NCI-H1930 (cell line): ENCODE results near the gene CHAD.

Experiments used
- DNase-seq, 2 experiments: peaks; one replicate each; lab custom pipeline; 2025; lab: John Stamatoyannopoulos, UW

The CHAD gene

DNA sequence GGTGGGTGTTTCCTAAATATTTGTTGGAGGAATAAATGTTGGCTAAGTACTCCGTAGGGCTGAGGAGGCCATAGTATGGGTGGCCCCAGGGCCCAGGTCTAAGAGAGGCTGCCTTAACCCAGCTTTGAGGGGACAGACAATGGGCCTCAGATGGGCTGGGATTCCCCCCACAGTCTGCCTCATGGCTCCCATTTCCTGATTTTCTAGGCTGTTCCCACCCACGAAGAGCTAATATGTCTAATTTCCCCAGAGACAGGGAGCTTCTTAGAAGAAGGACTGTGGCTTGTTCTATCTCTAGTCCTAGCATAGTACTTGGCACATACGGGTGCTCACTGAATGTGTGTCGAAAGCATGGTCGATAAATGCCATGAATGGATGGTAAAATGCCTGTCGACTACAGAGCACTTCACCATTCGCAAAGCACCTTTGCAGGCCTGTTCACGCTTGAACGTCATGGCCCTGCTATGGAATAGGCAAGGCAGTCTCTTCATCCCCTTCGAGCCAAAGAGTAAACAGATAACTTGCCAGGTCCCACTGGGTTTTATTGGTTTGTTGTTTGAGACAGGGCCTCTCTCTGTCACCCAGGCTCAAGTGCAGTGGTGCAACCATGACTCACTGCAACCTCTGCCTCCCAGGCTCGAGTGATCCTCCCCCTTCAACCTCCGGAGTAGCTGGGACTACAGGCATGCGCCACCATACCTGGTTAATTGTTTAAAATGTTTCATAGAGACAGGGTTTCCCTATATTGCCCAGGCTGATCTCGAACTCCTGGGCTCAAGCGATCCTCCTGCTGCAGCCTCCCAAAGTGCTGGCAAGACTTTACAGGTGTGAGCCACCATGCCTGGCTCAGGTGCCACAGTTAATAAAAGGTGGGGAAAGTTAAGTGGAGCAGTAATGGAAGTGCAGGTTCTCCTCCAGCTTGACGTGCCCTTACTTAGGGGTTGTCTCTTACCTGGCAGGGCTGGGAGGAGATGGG is 9.7 kb downstream of the CHAD start:
- no peak for DNase-seq

DNA sequence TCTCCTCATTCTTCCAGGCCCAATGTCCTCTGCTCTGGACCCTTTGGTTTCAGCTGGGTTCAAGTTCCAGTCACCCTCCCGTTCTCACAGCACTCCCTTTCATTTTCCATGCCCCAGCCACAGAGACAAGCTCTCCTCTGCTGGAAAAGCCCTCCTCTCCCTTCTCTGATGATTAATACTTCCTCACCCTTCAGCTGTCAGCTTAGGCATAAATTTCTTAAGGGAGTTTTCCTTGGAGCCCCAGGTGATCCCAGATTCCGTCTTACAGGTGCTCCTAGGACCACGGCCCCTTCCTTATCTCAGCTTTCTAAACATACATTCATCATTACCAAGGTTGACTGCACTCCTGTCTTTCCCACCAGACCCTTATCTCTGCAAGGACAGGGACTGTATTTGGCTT is 10.4 kb downstream of the CHAD start:
- no peak for DNase-seq

DNA sequence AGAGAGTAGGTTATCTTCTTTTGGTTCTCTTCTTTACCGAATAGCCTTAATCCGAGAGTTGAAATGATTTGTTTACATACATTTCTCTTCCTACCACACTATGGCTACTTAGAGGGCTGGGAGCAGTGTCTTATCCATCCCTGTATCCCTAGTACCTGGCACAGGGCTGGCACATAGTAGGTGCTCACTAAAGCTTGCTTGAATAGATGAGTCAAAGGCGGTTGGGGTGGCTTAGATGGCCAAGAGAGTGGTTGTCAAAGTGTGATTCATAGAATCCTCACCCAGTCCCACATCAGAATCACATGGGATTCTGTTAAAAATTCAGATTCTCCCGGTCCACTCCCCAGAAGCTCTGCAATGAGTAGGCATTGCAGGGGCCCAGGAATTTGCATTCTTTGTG is 11.1 kb downstream of the CHAD start:
- DNase-seq: no peak

DNA sequence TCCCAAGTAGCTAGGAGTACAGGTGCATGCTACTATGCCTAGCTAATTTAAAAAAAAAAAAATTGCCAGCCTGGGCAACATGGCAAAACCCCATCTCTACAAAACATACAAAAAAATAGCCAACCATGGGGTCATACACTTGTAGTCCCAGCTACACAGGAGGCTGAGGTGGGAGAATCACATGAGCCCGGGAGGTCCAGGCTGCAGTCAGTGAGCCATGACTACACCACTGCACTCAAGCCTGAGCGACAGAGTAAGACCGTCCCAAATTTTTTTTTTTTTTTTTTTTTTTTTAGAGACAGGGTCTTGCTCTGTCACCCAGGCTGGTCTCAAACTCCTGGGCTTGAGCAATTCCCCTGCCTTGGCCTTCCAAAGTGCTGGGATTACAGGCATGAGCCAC is 14.8 kb downstream of the CHAD start:
- no peak for DNase-seq

DNA sequence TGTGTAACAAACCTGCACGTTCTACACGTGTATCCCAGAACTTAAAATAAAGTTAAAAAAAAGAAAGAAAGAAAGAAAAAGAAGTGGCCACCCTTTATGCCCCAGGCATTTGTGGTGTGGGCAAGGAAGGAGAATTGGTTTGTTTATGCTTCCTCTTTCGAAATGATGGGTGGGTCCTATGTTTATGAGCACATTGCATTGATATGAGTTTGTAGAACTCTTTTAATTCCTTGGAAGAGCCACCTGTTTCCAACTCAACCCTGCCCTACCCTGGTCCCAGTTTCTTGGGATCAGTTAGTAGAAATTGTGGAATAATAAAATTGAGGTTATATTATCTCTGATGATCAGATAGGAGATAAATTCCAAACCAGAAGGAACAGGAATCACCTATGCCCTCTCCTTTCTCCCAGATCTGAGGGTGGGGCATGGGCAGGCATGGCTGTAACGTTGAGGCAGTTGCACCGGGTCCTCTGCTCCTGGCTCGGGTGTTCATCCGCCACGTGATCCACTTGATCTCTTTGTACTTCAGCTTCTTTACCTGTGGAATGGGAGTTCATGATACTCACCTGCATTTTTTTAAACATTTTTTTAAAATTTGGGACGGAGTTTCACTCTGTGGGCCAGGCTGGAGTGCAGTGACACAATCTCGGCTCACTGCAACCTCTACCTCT is 15.9 kb downstream of the CHAD start:
- no peak for DNase-seq

DNA sequence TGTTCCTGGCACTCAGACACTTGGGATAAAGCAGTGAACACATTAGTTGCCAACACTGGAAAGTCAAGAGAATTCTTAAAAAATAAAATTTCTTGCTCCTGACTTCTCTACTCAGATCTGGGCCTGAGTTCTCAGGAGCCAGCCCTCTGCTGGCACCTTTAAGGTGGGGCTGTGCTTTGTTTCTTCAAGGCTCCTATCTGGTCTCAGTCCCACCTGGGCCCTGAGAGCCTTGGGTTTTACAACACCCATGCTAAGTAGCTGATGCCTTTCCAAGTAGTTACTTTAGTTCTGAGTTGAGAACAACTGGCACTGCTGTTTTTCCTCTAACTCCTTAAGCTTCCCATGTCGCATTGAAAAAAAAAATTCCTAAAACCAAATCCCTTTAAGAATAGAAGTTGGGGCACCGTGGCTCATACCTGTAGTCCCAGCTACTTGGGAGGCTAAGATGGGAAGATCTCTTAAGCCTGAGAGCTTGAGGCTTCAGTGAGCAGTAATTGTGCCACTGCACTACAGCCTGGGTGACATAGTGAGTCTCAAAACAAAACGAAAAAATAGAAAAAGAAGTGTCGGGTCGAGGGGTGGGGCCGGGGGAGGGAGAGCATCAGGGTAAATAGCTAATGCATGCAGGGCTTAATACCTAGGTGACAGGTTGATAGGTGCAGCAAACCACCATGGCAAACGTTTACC is 16.6 kb downstream of the CHAD start:
- DNase-seq: no peak

DNA sequence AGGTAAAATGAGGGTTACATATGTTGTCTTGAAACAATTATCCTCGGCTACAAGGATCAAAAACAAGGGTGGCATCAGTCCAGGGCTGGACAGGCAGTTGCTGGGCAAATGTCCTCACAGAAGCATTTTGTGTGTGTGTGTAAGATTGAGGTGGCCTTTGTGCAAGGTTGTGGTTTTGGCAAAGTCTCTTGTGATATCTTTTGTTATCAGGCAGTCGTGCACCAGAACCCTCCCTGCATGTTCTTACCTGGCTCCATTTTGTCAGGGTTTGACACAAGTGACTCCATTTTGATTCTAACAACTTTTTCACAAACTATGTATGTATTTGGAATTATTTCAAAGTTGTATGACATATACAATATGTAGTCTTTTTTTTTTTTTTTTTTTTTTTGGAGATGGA is 20.0 kb downstream of the CHAD start:
- no peak for DNase-seq

DNA sequence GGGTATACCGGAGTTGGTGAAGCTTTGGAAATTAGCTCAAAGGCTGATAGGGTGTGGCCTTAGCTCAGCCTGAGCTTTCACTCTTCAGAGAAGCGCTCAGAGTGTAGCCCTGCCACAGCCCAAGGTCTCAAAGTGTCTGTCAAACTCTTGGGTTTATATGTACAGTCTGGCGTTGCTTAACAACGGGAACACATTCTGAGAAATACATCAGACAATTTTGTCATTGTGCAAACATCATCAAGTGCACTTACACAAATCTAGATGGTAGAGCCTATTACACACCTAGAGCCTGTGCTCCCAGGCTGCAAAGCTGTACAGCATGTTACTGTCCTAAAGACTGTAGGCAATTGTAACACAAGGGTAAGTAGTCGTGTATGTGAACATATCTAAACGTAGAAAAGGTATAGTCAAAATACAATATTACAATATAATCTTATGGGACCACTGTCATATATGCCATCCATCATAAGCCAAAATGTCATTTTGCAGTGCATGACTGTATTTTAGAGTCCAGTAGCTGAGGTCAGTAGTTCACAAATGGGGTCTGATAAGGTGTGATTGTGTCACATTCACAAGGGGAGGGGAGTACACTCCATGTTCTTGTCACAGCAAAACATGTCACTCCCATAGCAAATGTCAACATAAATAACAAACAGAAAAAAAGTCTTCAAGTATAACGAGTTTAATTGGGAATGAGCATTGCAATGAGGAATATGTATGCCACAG is 20.6 kb downstream of the CHAD start:
- DNase-seq: no peak

DNA sequence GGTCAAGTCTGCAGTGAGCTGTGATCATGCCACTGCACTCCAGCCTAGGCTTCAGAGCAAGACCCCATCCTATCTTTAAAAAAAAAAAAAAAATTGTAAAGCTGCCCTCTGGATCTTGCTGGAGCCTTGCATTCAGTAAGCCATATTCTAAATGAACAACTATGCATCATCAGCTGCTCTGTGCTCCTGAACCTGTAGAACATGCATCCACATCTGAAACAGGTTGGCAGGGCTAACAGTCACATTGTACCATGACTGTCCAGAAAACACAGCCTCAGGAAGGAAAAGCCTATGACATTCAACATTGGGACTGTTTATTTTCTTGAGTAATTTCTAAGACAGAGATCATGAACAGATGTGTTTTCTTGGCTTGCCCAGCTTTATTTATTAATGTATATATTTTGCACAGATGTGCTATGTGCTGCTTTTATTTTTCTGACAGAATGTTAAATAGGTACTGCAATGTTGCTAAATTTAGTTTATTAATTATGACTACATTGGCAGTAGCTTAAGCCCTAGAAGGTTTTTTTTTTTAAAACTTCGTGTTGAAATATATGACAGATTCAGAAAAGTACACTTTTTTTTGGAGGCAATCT is 22.9 kb downstream of the CHAD start:
- DNase-seq: no peak

DNA sequence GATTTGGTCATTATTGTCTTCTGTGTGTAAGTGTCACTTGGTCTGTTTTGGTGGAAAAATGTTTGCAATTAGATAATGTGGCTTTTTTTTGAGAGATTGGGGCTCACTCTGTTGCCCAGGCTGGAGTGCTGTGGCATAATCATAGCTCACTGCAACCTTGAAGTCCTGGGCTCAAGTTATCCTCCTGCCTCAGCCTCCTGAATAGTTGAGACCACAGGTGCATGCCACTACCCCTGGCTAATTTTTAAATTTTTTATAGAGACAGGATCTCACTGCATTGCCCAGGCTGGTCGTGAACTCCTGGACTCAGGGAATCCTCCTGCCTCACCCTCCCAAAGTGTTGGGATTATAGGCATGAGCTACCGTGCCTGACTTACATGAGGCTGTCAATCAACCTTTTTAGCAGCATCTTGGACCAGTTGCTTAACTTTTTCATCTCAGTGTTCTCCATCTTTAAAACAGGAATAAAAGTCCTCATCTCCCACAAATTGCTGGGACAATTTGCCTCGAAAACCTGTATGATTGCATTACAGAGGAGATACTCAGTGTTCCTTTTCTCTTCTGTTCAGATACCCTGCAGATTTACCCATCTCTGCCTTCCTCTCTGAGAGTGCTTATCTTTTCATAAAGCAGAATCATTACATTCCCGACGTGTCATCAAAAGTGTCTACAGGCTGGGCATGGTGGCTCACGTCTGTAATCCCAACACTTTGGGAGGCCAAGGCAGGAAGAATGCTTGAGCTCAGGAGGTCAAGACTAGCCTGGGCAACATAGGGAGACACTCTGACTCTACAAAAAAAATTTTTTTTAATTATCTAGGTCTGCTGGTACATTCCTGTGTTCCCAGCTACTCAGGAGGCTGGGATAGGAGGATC is 23.6 kb downstream of the CHAD start:
- no peak for DNase-seq

DNA sequence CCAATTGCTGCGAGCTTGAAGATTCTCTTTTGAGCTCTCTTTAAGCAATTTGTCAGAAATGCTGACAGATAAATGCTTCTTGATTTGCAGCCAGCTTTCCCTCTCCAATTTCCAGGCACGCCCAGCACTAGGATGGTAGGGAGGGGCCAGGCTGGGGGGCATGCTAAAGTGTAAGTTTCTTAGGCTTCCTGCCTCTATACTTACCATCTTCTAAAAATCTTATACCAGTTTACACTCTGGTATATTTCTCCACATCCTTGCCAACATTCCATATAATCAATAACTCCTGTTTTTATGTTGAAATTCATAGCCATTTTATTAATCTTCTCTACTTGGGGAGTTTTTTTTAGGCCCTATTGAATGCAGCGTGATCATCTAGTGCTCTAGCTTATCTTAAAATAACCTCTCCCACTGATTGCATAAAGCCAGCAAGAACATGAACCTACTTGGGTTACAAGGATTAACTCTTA is 25.1 kb downstream of the CHAD start:
- DNase-seq: no peak

DNA sequence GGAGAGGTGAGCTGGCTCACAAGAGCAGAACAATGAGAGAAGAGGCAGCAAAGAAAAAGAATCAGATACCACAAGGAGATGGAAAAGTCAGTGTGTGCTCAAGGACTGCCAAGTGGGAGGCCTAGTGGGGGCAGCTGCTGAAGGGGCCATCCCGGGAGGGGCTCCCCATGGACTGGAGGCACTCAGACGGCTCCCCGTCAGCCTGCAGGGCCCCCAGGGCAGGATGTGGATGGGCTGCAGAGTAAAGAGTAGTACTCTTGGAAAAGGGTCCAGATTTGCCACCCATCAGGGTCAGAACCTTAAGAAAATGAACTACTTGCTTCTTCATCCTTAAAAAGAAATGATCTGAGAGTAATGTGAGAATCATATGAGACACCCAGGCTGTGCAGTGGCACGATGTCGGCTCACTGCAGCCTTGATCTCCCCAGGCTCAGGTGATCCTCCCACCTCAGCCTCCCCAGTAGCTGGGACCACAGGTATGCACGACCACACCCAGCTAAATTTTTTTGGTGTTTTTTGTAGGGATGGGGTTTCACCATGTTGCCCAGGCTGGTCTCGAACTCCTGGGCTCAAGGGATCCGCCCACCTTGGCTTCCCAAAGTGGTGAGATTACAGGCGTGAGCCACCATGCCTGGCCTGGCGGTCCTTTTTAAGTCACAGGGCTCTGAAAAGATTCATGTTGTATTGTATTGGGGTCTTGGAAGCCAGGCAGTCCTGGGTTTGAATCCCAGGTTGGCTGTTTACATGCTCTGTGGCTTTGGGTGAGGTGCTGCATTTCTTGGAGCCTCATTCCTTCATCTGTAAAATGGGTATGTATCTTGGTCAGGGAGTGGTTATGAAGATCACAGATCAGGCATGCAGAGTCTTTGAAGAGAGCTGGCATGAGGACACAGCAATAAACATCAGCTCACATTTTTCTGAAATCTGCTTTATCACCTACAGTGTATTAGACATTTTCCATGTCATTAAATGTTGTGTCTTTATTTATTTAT is 27.5 kb downstream of the CHAD start:
- no peak for DNase-seq

DNA sequence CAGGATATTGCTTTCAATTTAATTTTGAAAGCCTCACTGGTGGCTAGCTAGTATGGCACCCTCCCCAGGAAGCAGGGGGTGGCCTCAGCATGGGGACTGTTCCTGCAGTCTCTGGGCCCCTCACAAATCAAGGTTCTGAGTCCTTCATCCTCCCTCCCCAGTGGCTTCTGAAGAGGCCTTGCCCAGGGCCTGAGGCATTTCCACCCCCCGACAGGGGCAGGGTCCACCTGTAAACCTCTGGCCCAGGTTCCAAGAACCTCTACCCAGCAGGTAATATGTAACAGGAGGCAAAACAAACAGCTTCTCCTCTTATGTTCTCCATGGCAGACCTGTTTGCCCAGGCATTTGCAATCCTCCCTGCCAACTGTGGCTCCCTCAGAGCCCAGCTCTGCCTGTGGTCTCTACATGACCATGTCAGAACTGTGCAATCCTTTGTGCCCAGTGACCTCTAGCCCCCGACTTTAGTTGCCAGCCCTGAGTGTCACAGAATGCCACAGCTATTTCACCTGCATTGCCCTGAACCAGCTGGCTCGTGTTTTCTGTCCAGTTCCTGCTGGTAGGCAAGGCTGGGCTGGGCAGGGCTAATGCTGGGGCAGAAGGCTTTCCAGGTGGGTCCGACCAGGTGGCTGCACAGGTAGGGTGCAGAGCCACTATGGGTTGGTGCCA is 28.4 kb downstream of the CHAD start:
- no peak for DNase-seq

DNA sequence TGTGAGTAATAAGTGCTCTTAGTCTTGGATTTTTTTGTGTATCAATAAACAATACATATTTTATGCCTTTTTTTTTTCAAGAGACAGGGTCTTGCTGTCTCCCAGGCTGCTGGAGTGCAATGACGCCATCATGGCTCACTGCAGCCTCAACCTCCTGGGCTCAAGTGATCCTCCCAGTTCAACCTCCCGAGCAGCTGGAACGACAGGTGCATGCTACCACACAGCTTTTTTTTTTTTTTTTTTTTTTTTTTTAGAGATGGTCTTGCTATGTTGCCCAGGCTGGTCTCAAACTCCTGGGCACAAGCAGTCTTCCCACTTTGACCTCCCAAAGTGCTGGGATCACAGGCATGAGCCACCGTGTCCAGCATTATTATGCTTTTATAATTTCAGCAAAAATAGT is 29.7 kb downstream of the CHAD start:
- no peak for DNase-seq

DNA sequence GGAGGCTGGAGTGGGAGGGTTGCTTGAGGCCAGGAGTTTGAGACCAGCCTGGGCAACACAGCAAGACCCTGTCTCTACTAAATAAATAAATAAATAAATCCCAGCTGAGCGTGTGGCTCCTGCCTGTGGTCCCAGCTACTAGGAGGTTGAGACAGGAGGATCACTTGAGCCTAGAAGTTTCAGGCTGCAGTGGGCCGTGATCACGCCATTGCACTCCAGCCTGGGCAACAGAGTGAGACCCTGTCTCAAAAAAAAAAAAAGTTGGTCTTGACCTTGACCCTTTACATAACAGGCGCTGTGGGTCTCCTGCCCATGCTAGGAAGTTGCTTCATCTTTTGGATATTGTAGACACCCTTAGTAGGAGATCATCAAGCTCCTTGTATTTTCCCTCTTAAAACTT is 31.3 kb downstream of the CHAD start:
- DNase-seq: no peak

DNA sequence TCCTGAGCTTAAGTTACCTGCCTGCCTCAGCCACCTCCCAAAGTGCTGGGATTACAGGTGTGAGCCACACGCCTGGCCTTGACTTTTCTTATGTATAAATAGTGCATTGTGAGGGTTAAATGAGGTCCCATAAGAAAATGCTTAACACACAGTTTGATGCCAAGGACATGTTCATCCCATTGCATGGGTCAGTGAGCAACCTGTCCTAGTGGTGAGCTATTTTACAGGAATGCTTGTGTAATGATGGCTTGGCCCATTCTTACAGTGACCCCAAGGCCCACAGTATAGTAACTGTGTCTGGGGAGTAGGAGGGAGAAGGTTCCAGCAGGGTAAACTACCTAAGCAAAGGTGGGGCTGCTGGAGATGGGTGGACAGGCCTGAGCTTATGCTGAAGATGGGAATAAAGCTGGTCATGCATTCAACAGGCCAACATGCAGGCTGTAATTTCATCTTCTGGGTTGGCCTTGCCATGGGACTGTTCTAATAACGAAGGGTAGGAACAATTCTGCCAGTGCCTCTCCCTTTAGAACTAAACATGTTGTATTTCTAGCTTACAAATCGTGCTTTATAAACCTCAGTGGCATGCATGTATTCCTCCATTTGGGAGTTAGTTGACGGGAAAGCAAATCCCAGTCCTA is 36.4 kb downstream of the CHAD start:
- DNase-seq: no peak

DNA sequence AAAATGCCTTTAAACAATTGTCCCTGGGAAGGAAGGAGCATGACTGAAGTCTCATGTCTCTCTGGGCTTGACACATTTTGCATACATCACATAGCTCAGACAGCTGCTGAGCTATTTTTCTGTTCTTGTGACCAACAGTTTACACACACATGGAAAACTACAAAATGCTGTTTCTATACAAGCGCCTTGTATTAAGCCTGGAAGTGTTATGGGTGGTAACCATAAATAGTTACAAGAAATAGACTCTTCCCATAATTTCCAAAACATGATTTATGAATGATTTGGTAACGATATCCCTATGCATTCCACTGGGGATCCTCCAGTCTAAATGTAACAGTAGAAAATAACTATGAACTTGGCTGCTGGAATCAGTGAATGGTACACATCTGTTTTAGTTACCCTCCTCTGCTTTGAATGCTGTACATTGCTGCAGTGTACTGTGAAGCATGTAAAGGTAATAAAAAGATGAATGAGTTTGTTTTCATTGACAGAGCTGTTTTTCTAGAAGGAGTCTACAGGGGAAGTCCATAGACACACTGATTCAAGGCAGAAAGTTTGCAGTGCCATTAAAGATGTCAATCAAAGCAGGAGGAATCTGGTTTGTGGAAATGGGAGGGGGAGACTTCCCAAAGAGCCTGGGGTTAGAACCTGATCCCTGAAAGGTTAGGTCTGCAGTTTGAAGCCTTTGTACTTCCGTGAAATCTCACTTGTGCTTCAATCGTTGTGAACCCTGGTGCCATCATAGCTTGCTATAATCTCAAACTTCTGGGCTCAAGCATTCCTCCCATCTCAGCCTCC is 37.7 kb downstream of the CHAD start:
- DNase-seq: no peak
